Measurements from ENCODE around the gene MERTK. TPM values are rescaled to one million over a fixed set of nuclear protein-coding genes. Genes with fewer than 3 reads are reported as not detected.
A peak's percentile ranks its signal among the peaks of the same experiment; 100 is the strongest.

The MERTK gene
- total RNA-seq, 1 experiment from 2014 or later = not detected

DNA sequence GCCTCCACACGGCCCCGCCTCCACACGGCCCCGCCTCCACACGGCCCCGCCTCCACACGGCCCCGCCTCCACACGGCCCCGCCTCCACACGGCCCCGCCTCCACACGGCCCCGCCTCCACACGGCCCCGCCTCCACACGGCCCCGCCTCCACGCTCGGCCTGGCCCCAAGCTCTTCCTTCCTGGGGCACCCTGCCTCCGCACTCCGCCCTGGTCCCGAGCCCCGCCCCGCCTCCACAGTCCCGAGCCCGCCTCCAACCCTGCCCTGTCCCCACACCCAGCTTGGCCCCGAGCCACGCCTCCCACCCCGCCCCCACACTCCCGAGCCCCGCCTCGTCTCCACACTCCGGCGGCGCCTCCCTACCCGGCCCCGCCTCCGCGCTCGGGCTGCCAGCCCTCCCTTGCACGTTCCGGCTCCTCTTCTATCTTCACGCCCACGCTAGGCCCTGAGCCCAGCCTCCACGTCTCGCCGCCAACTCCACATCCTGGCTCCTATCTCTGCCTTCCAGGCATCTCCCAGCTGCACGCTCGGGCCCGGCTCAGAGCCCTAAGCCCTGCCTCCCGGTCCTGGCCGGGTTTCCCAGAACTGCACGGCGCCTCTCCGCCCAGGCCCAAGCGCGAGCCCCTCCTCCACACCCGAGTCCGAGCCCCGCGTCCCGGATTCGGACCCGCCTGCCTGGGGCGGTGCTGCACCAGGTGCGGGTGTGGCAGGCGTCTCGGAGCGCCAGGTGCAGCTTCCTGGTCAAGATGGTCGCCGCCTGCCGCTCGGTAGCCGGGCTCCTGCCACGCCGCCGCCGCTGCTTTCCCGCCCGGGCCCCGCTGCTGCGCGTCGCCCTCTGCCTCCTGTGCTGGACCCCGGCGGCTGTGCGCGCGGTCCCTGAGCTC is 156.7 kb downstream of the MERTK start, which contains the start of gene TMEM87B:
Gene TMEM87B (plus strand): TSS at position 423 of the 883 bp plus-strand sequence. CDS start 323 bp downstream, at position 746.
- H3K4me1 ChIP-seq (ENCODE audit: low read length) = peaks cover 45% of the 10 kb centered on the region
- no peaks in the 10 kb centered on the region for H3K27me3 ChIP-seq (ENCODE audit: low read length)
- H3K36me3 ChIP-seq (ENCODE audit: insufficient read depth, low read length) = no peaks in the 10 kb centered on the region
- peak within 1 kb of the TSS; percentile 95 for H2AFZ ChIP-seq (ENCODE audit: low read length)
- H3K79me2 ChIP-seq (ENCODE audit: low read length) = peaks cover 45% of the 10 kb centered on the region
- peak within 1 kb of the TSS; percentile 100 for H3K4me3 ChIP-seq (ENCODE audit: low read length)
- peak within 1 kb of the TSS; percentile 96 for H3K9ac ChIP-seq (ENCODE audit: low read length)
- H3K9me3 ChIP-seq (ENCODE audit: low read length) = no peaks in the 10 kb centered on the region
- no peaks in the 10 kb centered on the region for H4K20me1 ChIP-seq (ENCODE audit: insufficient read depth, low read depth, low read length)
- H3K27ac ChIP-seq (ENCODE audit: low read length) = peak within 1 kb of the TSS; percentile 75
- no peaks in the 10 kb centered on the region for H3K9me2 ChIP-seq (replicated peaks; ENCODE audit: insufficient read depth, low read length)
- peak within 1 kb of the TSS; percentile 81 for H3K4me2 ChIP-seq (ENCODE audit: low read depth, low read length, poor library complexity, severe bottlenecking)
- DNase-seq = peak; percentile 99

DNA sequence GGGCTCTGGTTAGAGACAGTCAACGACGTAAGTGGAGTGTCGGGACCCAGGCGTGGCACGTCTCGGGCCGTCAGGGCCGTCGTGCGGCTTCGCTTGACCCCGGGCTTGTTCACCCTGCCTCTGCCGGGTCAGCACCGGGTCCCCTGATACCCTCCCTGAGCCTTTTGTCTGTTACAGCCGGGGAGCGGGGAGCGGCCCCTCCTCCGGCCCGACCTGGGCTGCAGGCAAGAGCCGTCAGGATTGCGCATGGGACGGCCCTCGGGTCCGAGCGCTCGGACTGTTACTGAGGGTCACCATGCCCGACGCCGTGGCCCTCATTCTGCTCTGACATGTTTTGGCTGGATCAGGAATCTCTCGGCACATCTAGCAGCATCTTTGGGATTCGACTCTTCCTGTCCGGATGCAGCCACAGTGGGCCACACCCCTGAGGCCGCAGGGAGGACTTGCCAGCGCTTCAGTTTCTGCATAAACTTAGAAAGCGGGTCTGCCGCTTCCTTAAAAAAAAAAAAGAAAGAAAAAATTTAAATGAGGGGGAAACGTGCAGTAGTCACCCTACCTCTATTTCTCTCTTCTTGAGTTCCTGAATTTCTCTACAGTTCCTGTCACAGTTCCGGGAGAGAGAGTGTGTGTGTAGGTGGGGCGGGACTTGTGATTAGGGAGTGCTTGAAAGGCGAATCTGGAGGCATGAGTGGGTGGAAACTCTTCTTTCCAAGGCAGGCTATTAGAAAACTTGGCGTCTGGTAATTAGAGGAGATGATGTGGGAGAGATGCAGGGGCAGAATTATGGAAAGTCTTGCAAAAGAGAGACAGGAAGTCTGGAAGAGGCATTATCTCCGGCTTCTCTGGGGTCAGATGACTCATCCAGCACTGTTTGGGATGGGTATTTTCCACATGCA is 157.6 kb downstream of the MERTK start:
- peak overlapping the region; percentile 75 for H3K27ac ChIP-seq (ENCODE audit: low read length)
- H2AFZ ChIP-seq (ENCODE audit: low read length) = peak overlapping the region; percentile 85
- peaks cover 7% of the 10 kb centered on the region for H3K36me3 ChIP-seq (ENCODE audit: insufficient read depth, low read length)
- H3K9me2 ChIP-seq (replicated peaks; ENCODE audit: insufficient read depth, low read length) = no peaks in the 10 kb centered on the region
- H3K4me2 ChIP-seq (ENCODE audit: low read depth, low read length, poor library complexity, severe bottlenecking) = peak overlapping the region; percentile 81
- H3K9ac ChIP-seq (ENCODE audit: low read length) = peak overlapping the region; percentile 96
- H3K79me2 ChIP-seq (ENCODE audit: low read length) = peaks cover 48% of the 10 kb centered on the region
- H4K20me1 ChIP-seq (ENCODE audit: insufficient read depth, low read depth, low read length) = no peaks in the 10 kb centered on the region
- peak overlapping the region; percentile 100 for H3K4me3 ChIP-seq (ENCODE audit: low read length)
- DNase-seq = peak; percentile 75
- no peaks in the 10 kb centered on the region for H3K9me3 ChIP-seq (ENCODE audit: low read length)
- H3K4me1 ChIP-seq (ENCODE audit: low read length) = peaks cover 45% of the 10 kb centered on the region
- no peaks in the 10 kb centered on the region for H3K27me3 ChIP-seq (ENCODE audit: low read length)

DNA sequence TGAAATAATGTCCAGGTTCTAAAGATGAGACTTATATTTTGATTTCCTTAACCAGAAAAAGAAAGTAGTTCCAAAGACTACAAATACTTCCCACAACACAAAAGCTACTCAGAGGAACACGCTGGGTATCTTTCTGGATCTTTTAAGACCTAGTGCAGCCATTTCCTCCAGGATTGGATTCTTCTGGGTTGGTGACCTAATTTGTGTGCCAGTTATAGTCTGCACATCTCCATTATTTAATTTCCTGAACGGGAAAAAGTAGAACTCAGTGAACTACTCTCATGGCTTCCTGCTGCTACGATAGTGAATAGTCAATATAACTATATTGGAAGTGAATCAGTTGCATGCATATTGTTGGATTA is 158.2 kb downstream of the MERTK start:
- Histone ChIP-seq H3K27me3 (ENCODE audit: low read length) (no peaks in the 10 kb centered on the region), H2AFZ (ENCODE audit: low read length) (peak overlapping the region; percentile 85; the same call in 1 of the 2 replicates), H3K4me2 (ENCODE audit: low read depth, low read length, poor library complexity, severe bottlenecking) (peak overlapping the region; percentile 81), H3K9me3 (ENCODE audit: low read length) (no peaks in the 10 kb centered on the region), H3K9me2 (replicated peaks; ENCODE audit: insufficient read depth, low read length) (no peaks in the 10 kb centered on the region), H3K79me2 (ENCODE audit: low read length) (peaks cover 54% of the 10 kb centered on the region), H3K4me3 (ENCODE audit: low read length) (peak overlapping the region; percentile 100), H3K9ac (ENCODE audit: low read length) (peak overlapping the region; percentile 96), H3K27ac (ENCODE audit: low read length) (peak overlapping the region; percentile 75), H3K4me1 (ENCODE audit: low read length) (peaks cover 45% of the 10 kb centered on the region), H3K36me3 (ENCODE audit: insufficient read depth, low read length) (peaks cover 13% of the 10 kb centered on the region), H4K20me1 (ENCODE audit: insufficient read depth, low read depth, low read length) (no peaks in the 10 kb centered on the region)
- no peak for DNase-seq

DNA sequence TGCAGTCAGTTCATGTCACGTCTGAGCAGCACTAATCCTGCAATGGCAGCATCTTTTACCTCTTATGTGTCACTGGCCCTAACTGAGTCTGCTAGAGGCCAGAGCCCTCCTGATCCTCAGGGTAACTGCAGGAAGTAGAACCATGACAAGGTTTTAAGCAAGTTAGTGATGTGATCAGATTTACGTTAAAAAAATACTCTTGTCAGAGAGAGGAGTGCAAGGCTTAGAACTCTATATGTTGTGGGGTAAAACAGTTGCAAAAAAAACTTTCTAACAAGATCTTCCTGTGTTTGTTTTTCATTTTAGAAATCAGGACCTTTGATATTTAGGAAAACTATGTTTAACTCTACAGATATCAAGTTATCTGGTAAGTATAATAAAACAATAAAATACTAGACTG is 161.3 kb downstream of the MERTK start:
- Histone ChIP-seq H3K4me1 (ENCODE audit: low read length) (peaks cover 36% of the 10 kb centered on the region), H3K36me3 (ENCODE audit: insufficient read depth, low read length) (peaks cover 36% of the 10 kb centered on the region), H3K4me3 (ENCODE audit: low read length) (peak overlapping the region; percentile 35), H2AFZ (ENCODE audit: low read length) (no peak overlapping the region), H3K9me3 (ENCODE audit: low read length) (no peaks in the 10 kb centered on the region), H3K9ac (ENCODE audit: low read length) (peak overlapping the region; percentile 45), H3K27ac (ENCODE audit: low read length) (peak overlapping the region; percentile 76), H3K9me2 (replicated peaks; ENCODE audit: insufficient read depth, low read length) (no peaks in the 10 kb centered on the region), H4K20me1 (ENCODE audit: insufficient read depth, low read depth, low read length) (no peaks in the 10 kb centered on the region), H3K27me3 (ENCODE audit: low read length) (no peaks in the 10 kb centered on the region), H3K4me2 (ENCODE audit: low read depth, low read length, poor library complexity, severe bottlenecking) (peak overlapping the region; percentile 65), H3K79me2 (ENCODE audit: low read length) (peaks cover 82% of the 10 kb centered on the region)
- DNase-seq = no peak

DNA sequence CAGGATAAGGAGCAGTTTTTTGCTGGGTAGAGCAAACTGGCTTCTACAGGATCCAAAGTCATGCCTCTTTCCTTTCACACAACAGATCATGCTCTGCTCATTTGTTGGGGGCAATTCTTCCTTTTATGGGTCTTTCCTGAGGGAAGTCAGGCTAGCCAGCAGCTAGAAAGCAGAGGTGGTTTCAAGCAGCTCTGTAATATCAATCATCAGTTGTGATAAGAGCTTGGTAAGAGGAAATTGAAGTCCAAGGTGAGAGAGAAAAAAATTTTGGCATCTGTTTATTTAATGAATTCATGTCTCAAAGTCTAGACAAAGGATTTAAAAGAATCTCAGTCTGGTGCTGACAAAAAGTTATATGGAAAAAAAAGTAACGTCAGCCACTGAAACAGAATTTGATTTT is 162.9 kb downstream of the MERTK start:
- no peak for DNase-seq
- H3K36me3 ChIP-seq (ENCODE audit: insufficient read depth, low read length) = peaks cover 44% of the 10 kb centered on the region
- H2AFZ ChIP-seq (ENCODE audit: low read length) = no peak overlapping the region

DNA sequence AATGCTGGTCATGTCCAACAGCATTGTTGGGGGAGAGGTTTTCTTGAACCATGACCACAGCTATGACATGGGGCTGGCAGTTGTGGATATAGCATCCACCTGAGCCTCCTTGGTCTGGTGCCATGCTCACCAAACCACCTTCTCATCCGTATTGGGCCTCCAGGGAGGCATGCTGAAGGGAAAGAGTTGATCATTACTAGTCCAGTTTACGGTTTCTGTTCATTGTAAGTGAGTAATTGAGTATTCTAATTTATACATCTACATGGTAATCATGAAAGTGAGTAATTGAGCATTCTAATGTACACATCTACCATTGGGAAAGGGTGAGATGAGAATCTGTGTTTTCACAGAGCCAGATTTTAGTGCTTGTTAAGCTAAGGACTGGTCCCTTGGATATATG is 163.4 kb downstream of the MERTK start:
- Histone ChIP-seq H3K36me3 (ENCODE audit: insufficient read depth, low read length) (peaks cover 49% of the 10 kb centered on the region), H3K4me2 (ENCODE audit: low read depth, low read length, poor library complexity, severe bottlenecking) (no peak overlapping the region), H3K79me2 (ENCODE audit: low read length) (peaks cover 78% of the 10 kb centered on the region), H3K27ac (ENCODE audit: low read length) (no peak overlapping the region), H4K20me1 (ENCODE audit: insufficient read depth, low read depth, low read length) (no peaks in the 10 kb centered on the region), H3K9me2 (replicated peaks; ENCODE audit: insufficient read depth, low read length) (no peaks in the 10 kb centered on the region), H3K9ac (ENCODE audit: low read length) (no peak overlapping the region), H3K4me1 (ENCODE audit: low read length) (peaks cover 30% of the 10 kb centered on the region), H2AFZ (ENCODE audit: low read length) (no peak overlapping the region), H3K4me3 (ENCODE audit: low read length) (no peak overlapping the region), H3K9me3 (ENCODE audit: low read length) (no peaks in the 10 kb centered on the region), H3K27me3 (ENCODE audit: low read length) (no peaks in the 10 kb centered on the region)
- no peak for DNase-seq

More for the DNA sequence above, 162.9 kb downstream of the MERTK start:
- Histone ChIP-seq H4K20me1 (ENCODE audit: insufficient read depth, low read depth, low read length) (no peaks in the 10 kb centered on the region), H3K27ac (ENCODE audit: low read length) (no peak overlapping the region), H3K9me2 (replicated peaks; ENCODE audit: insufficient read depth, low read length) (no peaks in the 10 kb centered on the region), H3K4me2 (ENCODE audit: low read depth, low read length, poor library complexity, severe bottlenecking) (no peak overlapping the region), H3K79me2 (ENCODE audit: low read length) (peaks cover 81% of the 10 kb centered on the region), H3K4me1 (ENCODE audit: low read length) (peaks cover 36% of the 10 kb centered on the region), H3K9me3 (ENCODE audit: low read length) (no peaks in the 10 kb centered on the region), H3K27me3 (ENCODE audit: low read length) (no peaks in the 10 kb centered on the region), H3K4me3 (ENCODE audit: low read length) (no peak overlapping the region), H3K9ac (ENCODE audit: low read length) (no peak overlapping the region)

DNA sequence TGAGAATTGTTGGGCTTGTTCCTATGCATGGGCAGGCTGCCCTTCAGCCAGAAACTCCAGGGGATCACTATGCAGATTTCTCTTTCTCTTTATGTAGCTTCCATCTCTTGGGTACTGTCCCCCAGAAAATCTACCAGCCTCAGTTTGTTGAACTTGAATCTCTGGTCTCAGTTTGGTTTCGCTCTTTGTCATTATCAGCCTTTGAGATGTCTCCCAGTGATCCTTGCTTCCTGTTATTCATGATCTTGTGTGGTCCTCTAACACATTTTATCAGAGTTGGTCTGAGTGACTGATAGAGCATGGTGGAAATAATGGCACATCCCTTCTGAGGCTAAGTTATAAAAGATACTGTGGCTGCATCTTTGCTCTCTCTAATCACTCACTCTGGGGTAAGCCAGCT is 164.5 kb downstream of the MERTK start:
- H3K27ac ChIP-seq (ENCODE audit: low read length) = no peak overlapping the region
- no peaks in the 10 kb centered on the region for H3K9me3 ChIP-seq (ENCODE audit: low read length)
- H3K36me3 ChIP-seq (ENCODE audit: insufficient read depth, low read length) = peaks cover 58% of the 10 kb centered on the region
- DNase-seq = no peak
- H3K27me3 ChIP-seq (ENCODE audit: low read length) = no peaks in the 10 kb centered on the region
- peaks cover 70% of the 10 kb centered on the region for H3K79me2 ChIP-seq (ENCODE audit: low read length)
- peaks cover 20% of the 10 kb centered on the region for H3K4me1 ChIP-seq (ENCODE audit: low read length)
- no peak overlapping the region for H2AFZ ChIP-seq (ENCODE audit: low read length)
- H3K4me3 ChIP-seq (ENCODE audit: low read length) = no peak overlapping the region
- H3K9me2 ChIP-seq (replicated peaks; ENCODE audit: insufficient read depth, low read length) = no peaks in the 10 kb centered on the region
- H3K4me2 ChIP-seq (ENCODE audit: low read depth, low read length, poor library complexity, severe bottlenecking) = no peak overlapping the region
- no peak overlapping the region for H3K9ac ChIP-seq (ENCODE audit: low read length)
- no peaks in the 10 kb centered on the region for H4K20me1 ChIP-seq (ENCODE audit: insufficient read depth, low read depth, low read length)

DNA sequence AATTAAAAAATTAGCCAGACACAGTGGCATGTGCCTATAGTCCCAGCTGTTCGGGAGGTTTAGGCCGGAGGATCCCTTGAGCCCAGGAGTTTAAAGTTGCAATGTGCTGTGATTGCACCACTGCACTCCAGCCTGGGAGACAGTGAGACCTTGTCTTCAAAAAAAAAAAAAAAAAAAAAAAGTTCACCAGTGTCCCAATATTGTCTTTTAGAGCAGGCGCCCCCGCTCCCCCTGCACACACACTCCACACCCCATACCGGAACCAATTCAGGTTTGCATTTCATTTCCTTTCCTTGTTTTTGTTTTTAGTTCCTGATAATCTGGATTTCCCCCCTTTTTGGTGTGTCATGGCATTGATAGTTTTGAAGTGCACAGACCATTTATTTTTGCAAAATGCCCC is 167.1 kb downstream of the MERTK start:
- Histone ChIP-seq H4K20me1 (ENCODE audit: insufficient read depth, low read depth, low read length) (no peaks in the 10 kb centered on the region), H3K36me3 (ENCODE audit: insufficient read depth, low read length) (peaks cover 60% of the 10 kb centered on the region), H3K9me3 (ENCODE audit: low read length) (no peaks in the 10 kb centered on the region), H3K9me2 (replicated peaks; ENCODE audit: insufficient read depth, low read length) (no peaks in the 10 kb centered on the region), H3K4me1 (ENCODE audit: low read length) (no peaks in the 10 kb centered on the region; the same call in 1 of the 2 replicates), H3K4me2 (ENCODE audit: low read depth, low read length, poor library complexity, severe bottlenecking) (no peak overlapping the region), H3K79me2 (ENCODE audit: low read length) (peaks cover 60% of the 10 kb centered on the region), H3K27ac (ENCODE audit: low read length) (no peak overlapping the region), H3K27me3 (ENCODE audit: low read length) (no peaks in the 10 kb centered on the region), H3K9ac (ENCODE audit: low read length) (no peak overlapping the region), H2AFZ (ENCODE audit: low read length) (no peak overlapping the region), H3K4me3 (ENCODE audit: low read length) (no peak overlapping the region)
- no peak for DNase-seq
